GM19239 (cell line): ENCODE results near the gene PJVK.
"Not testable (repeated sequence)": the region's sequence is repeated elsewhere in the genome, so short reads cannot be mapped to it uniquely, and the experiment has no call there.

ENCODE experiments used
- DNase-seq: peaks from one replicate; pipeline ENCODE4 v3.0.0; 2011; ENCODE audit warnings: low spot score; ENCODE audit not compliant: insufficient read length
- FAIRE-seq: peaks from 2 replicates; lab custom pipeline; 2011; peaks lifted over from hg19 to GRCh38; lab: Jason Lieb, UNC

Gene PJVK

DNA sequence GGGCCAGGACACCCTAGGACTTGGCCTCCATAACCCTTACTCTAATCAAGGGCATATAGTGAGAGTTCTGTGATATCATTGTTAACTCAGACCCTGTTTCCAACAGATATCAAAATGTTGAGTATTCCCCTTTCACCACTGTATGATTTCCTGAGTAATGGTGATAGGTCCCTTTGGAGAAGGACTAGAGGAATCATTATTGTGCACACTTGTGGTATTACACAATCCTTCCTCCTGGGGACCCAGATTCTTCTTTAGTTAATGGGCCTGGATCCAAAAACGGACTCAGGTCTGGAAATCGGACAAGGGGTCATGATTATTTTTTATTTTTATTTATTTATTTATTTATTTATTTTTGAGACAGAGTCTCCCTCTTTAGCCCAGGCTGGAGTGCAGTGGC, 23.7 kb upstream of the PJVK start:
- DNase-seq = no peak
- no peak for FAIRE-seq

DNA sequence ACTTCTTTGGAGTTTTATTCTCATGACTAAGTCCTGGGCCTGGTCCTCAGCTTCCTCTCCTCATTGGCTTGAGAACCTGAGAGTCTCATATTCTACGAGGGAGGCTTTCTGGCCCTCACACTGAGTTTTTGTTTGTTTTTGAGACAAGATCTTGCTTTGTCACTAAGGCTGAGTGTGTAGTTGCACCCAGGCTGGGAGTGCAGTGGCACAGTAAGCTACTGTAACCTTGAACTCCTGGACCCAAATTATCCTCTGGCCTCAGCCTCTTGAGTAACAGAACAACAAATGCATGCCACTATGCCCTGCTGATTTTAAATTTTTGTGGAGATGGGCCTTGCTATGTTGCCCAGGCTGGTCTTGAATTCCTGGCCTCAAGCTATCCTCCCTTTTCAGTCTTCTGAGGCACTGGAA, 22.8 kb upstream of the PJVK start:
- FAIRE-seq (peak; percentile 39), DNase-seq (no peak)

DNA sequence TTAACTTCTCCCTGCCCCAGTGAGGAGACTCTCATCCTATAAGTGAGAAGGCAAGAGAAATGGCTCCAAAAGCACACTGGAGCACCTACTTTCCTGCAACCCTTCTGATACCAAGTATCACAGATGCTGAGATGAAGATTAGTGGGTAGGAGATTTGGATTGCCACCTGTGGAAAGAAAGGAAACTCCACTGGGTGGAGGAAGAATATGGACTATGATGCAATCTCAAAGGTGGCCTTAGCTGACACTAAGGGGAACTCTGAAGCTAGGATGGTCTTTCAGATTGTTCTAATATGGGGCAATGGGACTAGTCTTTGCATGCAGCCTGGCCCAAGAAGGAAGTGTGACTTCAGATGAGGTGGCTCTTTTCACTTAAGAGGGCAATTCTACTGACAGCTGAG, 21.8 kb upstream of the PJVK start:
- no peak for FAIRE-seq
- DNase-seq = no peak

DNA sequence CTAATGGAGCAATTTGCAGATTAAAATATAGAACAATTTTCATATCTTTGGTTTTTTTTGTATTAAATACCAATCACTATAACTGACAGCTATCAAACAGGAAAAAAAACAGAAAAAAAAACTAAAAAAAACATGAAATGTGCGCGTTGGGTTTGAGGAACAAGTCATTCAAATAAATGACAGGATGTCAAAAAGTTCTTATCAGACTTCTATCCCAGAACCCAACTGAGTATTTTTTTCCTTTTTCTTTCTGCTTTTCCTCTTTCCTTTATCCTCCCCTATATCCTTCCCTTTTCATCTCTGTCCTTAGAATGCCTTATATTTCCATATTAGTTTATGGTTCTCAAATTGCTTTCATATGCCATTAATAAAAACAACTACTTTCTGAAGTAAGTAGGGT, 14.5 kb upstream of the PJVK start:
- FAIRE-seq = no peak
- no peak for DNase-seq

DNA sequence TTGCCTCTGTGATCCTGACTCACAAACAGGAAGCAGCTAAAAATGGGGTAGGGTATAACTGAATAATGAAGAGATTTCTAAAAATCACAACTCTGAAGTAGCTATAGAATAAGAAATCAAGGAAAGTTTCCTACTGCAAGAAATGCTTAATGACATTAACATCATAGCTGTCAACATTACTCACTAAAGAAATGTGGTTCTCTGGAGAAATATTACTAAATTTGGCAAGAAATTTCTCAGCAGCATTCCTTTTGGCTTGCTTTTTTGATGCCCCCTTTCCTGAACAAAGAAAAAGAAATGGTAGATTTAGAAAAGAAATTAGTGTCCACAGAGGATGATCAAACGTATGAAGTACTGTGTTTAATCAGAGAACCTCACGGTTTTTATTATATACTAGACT, 9.8 kb upstream of the PJVK start:
- no peak for DNase-seq
- FAIRE-seq = no peak

DNA sequence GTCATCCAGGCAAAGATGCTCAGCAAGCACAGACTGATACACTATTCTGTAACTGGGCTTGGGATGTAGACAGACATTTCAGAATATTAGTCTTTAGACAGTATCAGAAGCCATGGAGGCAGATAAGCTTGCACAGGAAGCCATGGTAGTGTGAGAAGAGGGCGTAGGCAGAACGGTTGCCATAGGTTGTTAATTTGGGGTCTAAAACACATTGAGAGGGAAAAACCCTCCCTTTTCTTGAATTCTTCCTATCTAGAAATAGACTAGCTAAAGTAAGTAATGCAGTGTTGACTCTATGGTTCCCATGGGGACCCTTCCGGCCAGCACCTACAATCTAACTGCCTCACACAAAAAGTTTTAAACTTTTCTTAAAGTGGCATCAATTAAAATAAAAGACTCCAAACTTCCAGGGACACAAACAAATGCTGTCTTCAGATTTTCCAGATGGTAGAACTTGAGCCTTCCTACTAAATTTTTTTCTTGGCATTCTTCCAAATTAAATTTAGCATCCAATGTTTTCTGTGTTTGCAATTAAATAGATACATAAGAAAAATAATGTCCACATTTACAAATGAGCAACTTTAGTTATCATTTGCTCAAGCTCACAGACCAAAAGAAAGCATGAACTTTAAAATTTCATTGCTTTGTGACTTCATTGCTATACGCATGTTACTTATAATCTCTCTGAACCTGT, 2.1 kb upstream of the PJVK start:
- no peak for FAIRE-seq
- DNase-seq = no peak

DNA sequence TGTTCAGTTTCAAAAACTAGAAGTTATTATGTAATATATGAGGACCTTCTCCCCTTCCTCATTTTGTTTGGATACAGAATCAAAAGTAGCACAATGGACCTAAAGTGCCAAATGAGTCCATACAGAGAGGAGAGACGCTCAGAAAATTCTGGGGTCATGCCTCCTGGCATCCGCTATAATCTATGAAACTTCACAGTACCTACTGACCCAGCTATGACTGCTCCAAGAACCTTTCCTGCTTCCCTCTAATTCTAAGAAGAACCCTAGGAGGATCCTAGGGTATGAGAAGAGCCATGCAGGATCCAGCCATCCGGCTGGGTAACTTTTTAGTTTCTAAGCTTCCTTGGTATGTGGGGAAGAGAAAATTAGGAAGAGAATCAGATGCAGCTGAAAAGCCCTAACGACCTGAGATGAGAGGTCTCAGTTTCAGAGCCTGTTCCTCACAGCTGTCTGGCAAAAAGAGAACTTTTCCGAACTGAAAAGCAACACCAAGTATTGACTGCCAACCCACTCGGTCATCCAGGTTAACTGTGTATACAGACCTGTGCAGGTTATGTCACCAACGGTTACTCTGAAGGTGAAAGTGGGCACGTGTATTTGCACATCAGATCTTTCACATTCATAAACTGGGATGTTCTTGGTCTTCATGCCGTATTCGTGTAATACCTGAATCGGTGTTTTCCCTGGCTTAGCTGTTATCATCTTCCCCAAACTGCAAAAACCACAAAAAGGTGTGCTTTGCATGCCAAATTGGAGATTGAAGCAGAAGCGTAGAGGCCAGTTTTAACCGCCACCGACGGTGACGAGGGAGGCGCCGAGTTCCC, 1.3 kb upstream of the PJVK start:
- DNase-seq (peak; percentile 9), FAIRE-seq (peak; percentile 93)

DNA sequence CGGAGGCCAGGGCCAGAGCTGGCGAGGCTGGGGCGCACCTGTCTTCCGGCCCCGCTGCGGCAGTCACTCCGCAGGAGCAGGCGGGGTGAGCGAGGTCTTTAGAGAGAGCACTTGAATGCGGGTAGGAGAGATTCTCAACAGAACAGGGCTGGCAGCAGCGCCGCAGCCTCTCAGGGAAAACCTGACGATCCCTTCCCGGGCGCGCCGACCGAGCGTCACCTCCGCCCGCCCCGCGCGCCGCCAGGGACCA, 729 bp upstream of the PJVK start:
- FAIRE-seq = no peak
- DNase-seq = peak; percentile 43

DNA sequence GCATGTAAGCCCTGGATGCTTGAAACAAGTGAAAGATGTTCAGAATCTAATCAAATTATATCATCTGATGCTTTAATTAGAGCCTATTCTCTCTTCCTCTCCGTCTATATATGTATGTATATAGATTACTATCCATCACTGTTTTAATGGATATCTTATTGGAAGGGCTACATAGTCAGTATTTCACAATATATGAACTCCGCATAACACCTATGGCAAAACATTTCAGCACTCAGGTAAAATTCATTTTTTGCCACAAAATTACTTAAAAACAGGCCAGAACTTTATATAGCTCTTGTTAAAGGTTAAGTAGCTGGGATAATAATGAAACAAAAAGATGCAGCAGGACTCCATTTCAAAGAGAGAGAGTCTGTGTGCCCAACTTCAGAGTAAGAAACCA, 1.2 kb downstream of the PJVK start:
- no peak for DNase-seq
- peak; percentile 55 for FAIRE-seq

DNA sequence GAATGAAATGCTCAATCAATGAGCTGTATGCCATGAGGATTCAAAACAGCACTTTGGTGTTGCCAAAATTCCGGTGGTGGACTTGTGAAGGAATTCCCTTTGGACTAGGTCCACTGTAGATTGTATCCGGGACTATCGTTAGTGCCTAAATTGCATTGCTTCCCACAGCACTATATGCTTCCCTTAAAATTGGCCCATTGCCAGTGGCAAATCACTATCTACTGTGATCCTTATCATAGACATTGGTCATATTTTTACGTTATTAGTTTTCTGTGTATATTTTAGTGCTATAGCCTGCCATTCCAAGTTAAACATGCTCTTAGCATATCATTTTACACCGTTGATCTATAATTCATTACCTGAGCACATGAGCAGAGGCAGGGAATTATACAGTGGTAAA, 1.7 kb downstream of the PJVK start:
- FAIRE-seq (no peak), DNase-seq (no peak)

DNA sequence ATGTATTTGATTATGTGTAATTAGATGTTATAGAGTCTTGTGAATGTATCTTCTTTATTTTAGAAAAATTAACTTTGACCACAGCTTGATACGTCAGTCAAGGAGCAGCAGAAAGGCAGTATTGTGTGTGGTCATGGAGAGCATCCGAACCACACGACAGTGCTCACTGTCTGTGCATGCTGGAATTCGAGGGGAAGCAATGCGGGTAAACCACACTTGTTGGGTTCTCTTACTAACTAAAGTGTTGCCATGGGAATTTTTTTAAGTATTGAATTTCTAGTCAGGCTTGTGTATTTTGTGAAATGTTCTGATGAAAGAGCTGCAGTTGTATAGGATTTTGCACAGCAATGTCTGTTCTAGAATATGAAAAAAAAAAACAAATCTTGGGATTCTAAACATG, 4.8 kb downstream of the PJVK start:
- DNase-seq (no peak), FAIRE-seq (no peak)

DNA sequence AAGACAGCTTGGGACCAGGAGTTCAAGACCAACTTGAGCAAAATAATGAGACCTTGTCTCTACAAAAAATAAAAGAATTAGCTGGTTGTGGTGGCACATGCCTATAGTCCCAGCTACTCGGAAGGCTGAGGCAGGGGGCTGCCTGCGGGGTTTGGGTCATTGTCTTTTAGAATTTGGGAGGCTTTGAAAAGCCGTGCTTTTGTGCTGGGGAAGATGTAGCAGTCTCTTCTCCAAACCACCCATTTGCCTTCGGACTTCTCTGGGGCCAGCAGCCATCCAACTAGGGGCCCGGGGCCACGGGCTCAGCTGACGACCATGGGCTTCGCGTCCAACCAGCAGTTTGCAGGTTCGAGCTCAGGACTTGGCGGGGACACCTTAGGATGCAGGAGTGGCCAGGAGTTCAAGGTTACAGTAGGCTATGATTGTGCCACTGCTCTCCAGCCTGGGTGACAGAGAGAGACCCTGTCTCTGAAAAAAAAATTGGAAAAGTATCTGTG, 6.3 kb downstream of the PJVK start:
- no peak for FAIRE-seq
- no peak for DNase-seq

DNA sequence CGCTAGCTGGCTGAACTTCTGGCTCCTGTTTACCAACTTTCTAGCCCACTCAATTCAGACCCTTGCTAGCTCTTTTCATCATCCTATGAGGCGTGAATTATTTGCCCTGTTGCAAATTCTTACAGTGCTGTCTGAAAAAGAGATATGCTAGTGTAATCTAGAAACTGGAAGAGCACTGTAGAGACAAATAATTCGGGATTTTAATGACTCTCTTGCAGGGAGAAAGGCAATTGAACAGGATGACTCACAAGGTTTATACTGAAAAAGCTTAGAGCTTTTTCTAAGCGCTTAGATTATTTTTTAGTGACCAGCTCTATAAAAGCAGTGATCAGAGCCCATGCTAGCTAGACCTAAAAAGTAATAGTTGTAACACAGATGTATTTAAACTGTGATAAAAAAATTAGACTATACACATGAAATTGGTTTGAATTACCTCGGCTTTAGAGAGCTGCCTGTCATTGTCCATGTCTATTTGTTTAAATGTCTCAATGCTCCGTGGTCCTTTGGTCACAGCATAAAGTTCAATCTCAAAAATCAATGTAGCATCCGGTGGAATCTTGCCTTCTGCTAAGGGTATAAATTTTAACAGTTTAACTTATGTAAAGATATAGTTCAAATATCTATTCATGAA, 18.2 kb downstream of the PJVK start:
- peak; percentile 57 for FAIRE-seq
- DNase-seq = no peak

DNA sequence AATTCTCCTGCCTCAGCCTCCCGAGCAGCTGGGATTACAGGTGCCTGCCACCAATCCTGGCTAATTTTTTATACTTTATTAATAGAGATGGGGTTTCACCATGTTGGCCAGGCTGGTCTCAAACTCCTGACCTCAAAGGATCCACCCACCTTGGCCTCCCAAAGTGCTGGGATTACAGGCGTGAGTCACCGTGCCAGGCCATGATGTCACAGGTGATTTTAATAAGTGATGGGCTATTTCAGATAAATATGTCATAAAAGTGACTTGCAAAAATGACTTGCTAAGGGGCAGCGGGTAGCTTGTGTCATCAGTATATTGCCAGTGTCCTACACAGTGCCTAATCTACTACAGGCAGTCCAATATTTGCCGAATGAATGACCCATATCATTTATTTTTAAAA, 20.1 kb downstream of the PJVK start:
- not testable (repeated sequence) for FAIRE-seq

DNA sequence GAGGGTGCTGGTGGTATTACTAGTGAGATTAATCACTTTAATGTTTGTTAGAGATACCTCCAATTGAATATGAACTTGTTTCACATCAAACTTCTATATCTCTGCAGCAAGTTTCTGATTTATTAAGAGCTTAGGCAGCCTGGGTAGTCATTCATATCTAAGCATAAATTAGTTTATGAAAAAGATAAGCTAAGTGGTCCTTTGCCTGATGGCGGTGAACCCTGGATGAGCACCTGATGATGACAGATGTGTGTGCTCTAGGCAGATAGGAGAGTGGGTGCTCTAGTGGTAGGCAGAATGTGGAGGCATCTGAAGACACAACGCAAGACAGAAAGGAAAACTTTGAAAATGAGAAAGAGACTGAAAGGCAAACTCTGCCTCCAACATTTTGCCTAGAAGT, 22.2 kb downstream of the PJVK start:
- no peak for FAIRE-seq
- no peak for DNase-seq

More for the DNA sequence above, 20.1 kb downstream of the PJVK start:
- not testable (repeated sequence) for DNase-seq

DNA sequence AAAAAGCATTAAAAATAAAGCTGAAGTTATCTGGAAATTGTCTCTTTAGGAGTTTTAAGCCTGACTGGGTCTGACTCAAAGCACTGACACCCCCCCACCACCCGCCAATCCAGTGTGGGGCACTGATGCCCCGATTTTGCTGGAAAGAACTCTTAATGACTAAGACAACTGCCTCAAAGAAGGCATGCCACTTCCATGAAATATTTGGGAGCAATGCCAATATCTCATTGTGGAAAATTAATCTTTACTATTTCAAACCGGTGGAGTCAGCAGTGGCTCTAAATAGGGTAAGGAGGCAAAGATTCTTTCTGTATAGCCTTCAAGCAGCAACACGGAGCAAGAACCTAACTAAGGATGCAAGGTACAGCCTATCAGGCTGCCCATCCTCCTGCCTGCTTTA, 22.8 kb downstream of the PJVK start:
- FAIRE-seq (no peak), DNase-seq (no peak)

DNA sequence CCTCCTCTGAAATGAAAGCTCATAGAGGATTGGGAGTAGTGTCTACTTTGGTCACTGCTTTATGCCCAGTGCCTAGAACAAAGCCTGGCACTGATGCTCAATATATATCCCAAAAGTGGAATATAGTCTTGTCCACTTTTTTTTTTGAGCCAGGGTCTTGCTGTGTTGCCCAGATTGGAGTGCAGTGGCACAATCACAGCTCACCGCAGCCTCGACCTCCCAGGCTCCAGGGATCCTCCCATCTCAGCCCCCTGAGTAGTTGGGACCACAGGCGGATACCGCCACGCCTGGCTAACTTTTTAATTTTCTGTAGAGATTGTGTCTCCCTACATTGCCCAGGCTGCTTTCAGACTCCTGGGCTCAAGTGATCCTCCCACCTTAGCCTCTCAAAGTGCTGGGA, 23.4 kb downstream of the PJVK start:
- DNase-seq (no peak), FAIRE-seq (no peak)

DNA sequence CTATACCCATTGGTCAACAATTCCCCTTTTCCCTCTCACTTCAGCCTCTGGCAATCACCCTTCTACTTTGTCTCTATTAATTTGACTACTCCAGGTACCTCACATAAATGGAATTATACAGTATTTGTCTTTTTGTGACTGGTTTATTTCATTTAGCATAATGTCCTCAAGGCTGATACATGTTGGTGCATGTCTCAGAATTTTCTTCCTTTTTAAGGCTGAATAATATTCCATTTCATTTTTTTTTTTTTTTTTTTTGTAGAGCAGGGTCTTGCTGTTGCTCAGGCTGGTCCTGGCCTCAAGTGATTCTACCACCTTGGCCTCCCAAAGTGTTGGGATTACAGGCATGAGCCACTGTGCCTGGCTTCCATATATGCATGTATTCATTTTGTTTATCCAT, 25.3 kb downstream of the PJVK start:
- no peak for FAIRE-seq
- DNase-seq = no peak

DNA sequence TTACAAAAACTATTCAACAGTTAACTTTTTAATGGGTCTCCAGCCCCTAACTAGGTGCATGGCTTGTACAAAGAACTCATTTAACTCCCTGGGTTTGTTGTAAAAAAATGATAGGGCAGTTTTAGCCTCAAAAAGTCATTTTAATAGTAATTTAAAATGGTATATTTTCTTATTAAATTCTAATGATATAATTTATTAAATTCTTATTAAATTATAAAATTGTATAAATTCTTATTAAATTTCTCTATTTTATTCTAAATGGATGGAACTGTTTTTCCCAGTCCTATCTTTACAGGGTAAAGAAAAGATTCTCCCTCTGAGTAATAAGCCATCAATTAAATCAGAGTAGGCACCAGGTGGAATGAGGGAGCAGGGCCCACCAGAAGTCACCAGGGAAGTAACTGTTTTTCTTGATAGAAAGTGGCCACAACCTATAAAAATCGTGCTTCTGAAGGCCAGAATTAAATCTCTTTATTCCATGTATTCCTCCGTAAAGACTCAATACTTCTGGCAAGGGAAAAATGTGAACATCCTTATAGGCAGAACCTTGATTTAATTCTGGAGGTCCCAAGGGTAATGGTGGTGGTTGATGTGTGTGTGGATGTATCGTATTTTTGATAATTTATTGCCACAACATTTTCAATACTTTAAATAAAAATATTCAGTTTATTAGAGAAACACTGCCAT, 26.4 kb downstream of the PJVK start:
- DNase-seq (no peak), FAIRE-seq (no peak)

DNA sequence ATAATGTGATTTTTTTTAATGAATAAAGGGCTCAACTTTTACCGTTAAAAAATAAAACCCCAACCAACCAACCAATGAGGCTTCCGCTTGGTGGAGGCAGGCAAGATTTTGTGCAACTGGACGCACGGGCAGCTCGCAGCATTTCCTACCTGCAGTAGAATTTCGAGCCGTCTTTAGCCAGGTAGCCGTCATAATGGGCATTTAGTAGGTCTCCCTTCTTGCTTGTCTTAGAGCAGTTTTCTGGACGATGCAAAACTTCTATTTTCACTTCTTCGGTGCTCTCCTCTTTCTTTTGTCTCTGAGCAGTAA, 26.9 kb downstream of the PJVK start:
- DNase-seq = no peak
- FAIRE-seq = peak; percentile 56
